Bronchial epithelial cell (primary cell): Measurements from ENCODE around the gene CATSPER1. TPM values are rescaled to one million over a fixed set of nuclear protein-coding genes. Genes with fewer than 3 reads are reported as not detected.

ENCODE experiments used
- DNase-seq: peaks from one replicate; pipeline ENCODE4 v3.0.0-alpha.2; 2010; ENCODE audit warnings: low read depth
- FAIRE-seq: peaks from 2 replicates; lab custom pipeline; 2011; peaks lifted over from hg19 to GRCh38; lab: Jason Lieb, UNC
- H3K27me3 ChIP-seq: 2 replicates; pipeline ENCODE4 v1.5.1; 2011; ENCODE audit warnings: low read length; ENCODE audit not compliant: control insufficient read depth, insufficient read depth
- H3K36me3 ChIP-seq: 2 replicates; pipeline ENCODE4 v1.5.1; 2011; ENCODE audit warnings: low read length; ENCODE audit not compliant: control insufficient read depth, insufficient read depth
- H3K4me3 ChIP-seq: 2 replicates; pipeline ENCODE4 v1.5.1; 2011; ENCODE audit warnings: mild to moderate bottlenecking, low read depth, low read length, control low read depth
- CTCF ChIP-seq: IDR thresholded peaks from 2 replicates; pipeline ENCODE4 v1.5.1; 2011; ENCODE audit warnings: mild to moderate bottlenecking, moderate library complexity, low read length, control low read depth, inconsistent platforms; ENCODE audit not compliant: insufficient read depth, severe bottlenecking
- total RNA-seq: library from RNA; depleted of rRNA; stranded (reverse); fragments of >200 nt; gene quantifications from 2 replicates; pipeline ENCODE4 v1.2.1, GENCODE V29; 2014

The CATSPER1 gene
- total RNA-seq, 1 donor from 2014 or later, result 0.26 TPM

GRCh38 chr11:66066751-66067150 lies 40.5 kb upstream of the CATSPER1 start:
- TF ChIP-seq CTCF, result no peak
- H3K4me3 ChIP-seq, result no peak overlapping the region
- peaks cover 18% of the 10 kb centered on the region for H3K36me3 ChIP-seq
- no peak for FAIRE-seq
- H3K27me3 ChIP-seq, result no peaks in the 10 kb centered on the region
- no peak for DNase-seq

GRCh38 chr11:66064571-66064970 lies 38.3 kb upstream of the CATSPER1 start:
- DNase-seq, result no peak
- Histone ChIP-seq H3K36me3 (peaks cover 29% of the 10 kb centered on the region), H3K4me3 (no peak overlapping the region), H3K27me3 (no peaks in the 10 kb centered on the region)
- no peak for TF ChIP-seq CTCF
- FAIRE-seq, result no peak

GRCh38 chr11:66063900-66064299 lies 37.6 kb upstream of the CATSPER1 start:
- TF ChIP-seq CTCF, result no peak
- Histone ChIP-seq H3K27me3 (no peaks in the 10 kb centered on the region), H3K36me3 (peaks cover 35% of the 10 kb centered on the region), H3K4me3 (no peak overlapping the region)
- FAIRE-seq (no peak), DNase-seq (no peak)

GRCh38 chr11:66062408-66062807 lies 36.1 kb upstream of the CATSPER1 start:
- no peak overlapping the region for H3K4me3 ChIP-seq
- no peak for FAIRE-seq
- H3K27me3 ChIP-seq, result no peaks in the 10 kb centered on the region
- H3K36me3 ChIP-seq, result peaks cover 37% of the 10 kb centered on the region
- no peak for DNase-seq
- no peak for TF ChIP-seq CTCF

GRCh38 chr11:66061268-66061667 lies 35.0 kb upstream of the CATSPER1 start:
- no peak overlapping the region for H3K4me3 ChIP-seq
- no peaks in the 10 kb centered on the region for H3K27me3 ChIP-seq
- peaks cover 40% of the 10 kb centered on the region for H3K36me3 ChIP-seq
- TF ChIP-seq CTCF, result no peak
- DNase-seq, result no peak
- FAIRE-seq, result no peak

- DNase-seq, result peak; percentile 57
- no peaks in the 10 kb centered on the region for H3K27me3 ChIP-seq
- no peak overlapping the region for H3K4me3 ChIP-seq
- peaks cover 43% of the 10 kb centered on the region for H3K36me3 ChIP-seq
- no peak for TF ChIP-seq CTCF
- FAIRE-seq, result no peak
Observed at GRCh38 chr11:66059966-66060680, 33.8 kb upstream of the CATSPER1 start.
